Liver (tissue), 9 donors: ENCODE data around the gene PTCD3. TPM values are rescaled to one million over a fixed set of nuclear protein-coding genes. Genes with fewer than 3 reads are reported as not detected.

Experiments
- DNase-seq: peaks from one replicate; pipeline ENCODE4 v3.0.0-alpha.2; 2017; ENCODE audit warnings: low spot score
- H3K27ac ChIP-seq, 2 donors: one replicate each; pipeline ENCODE4 v1.7.0; 2013; ENCODE audit warnings: inconsistent platforms in 2 of 2, low read length in 2 of 2, control low read depth in 1 of 2, low read depth in 1 of 2, mild to moderate bottlenecking in 1 of 2
- H3K27me3 ChIP-seq, 4 donors: one replicate each; pipeline versions ENCODE4 v1.6.1 to v1.7.0; 2013; ENCODE audit warnings: low read length in 3 of 4, inconsistent platforms in 1 of 4, mild to moderate bottlenecking in 1 of 4, moderate library complexity in 1 of 4; ENCODE audit not compliant: control insufficient read depth in 4 of 4, insufficient read depth in 4 of 4
- H3K36me3 ChIP-seq, 4 donors: one replicate each; pipeline versions ENCODE4 v1.6.1 to v1.7.0; 2013; ENCODE audit warnings: low read length in 3 of 4, mild to moderate bottlenecking in 3 of 4, low read depth in 1 of 4, moderate library complexity in 1 of 4; ENCODE audit not compliant: control insufficient read depth in 4 of 4, insufficient read depth in 3 of 4
- H3K4me1 ChIP-seq, 4 donors: one replicate each; pipeline versions ENCODE4 v1.6.1 to v1.7.0; 2013; ENCODE audit warnings: low read length in 3 of 4, mild to moderate bottlenecking in 3 of 4, moderate library complexity in 1 of 4; ENCODE audit not compliant: control insufficient read depth in 4 of 4, insufficient read depth in 4 of 4
- H3K4me3 ChIP-seq, 3 donors: one replicate each; pipeline versions ENCODE4 v1.6.1 to v1.7.0; 2013; ENCODE audit warnings: low read length in 3 of 3, control low read depth in 1 of 3, low read depth in 1 of 3, mild to moderate bottlenecking in 1 of 3
- H3K9ac ChIP-seq, 2 donors: one replicate each; pipeline ENCODE4 v1.7.0; 2013; ENCODE audit warnings: low read length in 2 of 2, mild to moderate bottlenecking in 2 of 2, moderate library complexity in 2 of 2, control low read depth in 1 of 2, low read depth in 1 of 2
- H3K9me3 ChIP-seq, 4 donors: one replicate each; pipeline versions ENCODE4 v1.6.1 to v1.7.0; 2013; ENCODE audit warnings: low read length in 3 of 4; ENCODE audit not compliant: control insufficient read depth in 4 of 4
- CTCF ChIP-seq: fragments of 150-350 bp; IDR thresholded peaks from 2 replicates; pipeline ENCODE4 v1.5.1; 2017; ENCODE audit warnings: improper control_type of control experiment, low read depth, low read length; ENCODE audit not compliant: missing input control
- FOXA2 ChIP-seq: IDR thresholded peaks from 2 replicates; pipeline ENCODE4 v1.6.1; 2016; ENCODE audit warnings: antibody characterized with exemption
- GABPA ChIP-seq, 2 donors: IDR thresholded peaks in 1 of 2; conservative IDR thresholded peaks in 1 of 2; 2 replicates each; pipeline ENCODE4 v1.6.1; 2016; ENCODE audit warnings: antibody characterized with exemption in 2 of 2, mild to moderate bottlenecking in 1 of 2, moderate library complexity in 1 of 2
- HNF4A ChIP-seq, 2 donors: conservative IDR thresholded peaks; 2 replicates each; pipeline ENCODE4 v1.6.1; 2016; ENCODE audit warnings: antibody characterized with exemption in 2 of 2, mild to moderate bottlenecking in 2 of 2
- HNF4G ChIP-seq: IDR thresholded peaks from 2 replicates; pipeline ENCODE4 v1.6.1; 2016; ENCODE audit warnings: antibody characterized with exemption
- MAX ChIP-seq: IDR thresholded peaks from 2 replicates; pipeline ENCODE4 v1.6.1; 2016; ENCODE audit warnings: antibody characterized with exemption
- NR2F2 ChIP-seq: IDR thresholded peaks from 2 replicates; pipeline ENCODE4 v1.6.1; 2016; ENCODE audit warnings: antibody characterized with exemption
- RAD21 ChIP-seq, 2 donors: IDR thresholded peaks; 2 replicates each; pipeline ENCODE4 v1.6.1; 2016; ENCODE audit warnings: antibody characterized with exemption in 2 of 2, mild to moderate bottlenecking in 2 of 2
- REST ChIP-seq: IDR thresholded peaks from 2 replicates; pipeline ENCODE4 v1.6.1; 2016; ENCODE audit warnings: antibody characterized with exemption, mild to moderate bottlenecking
- SP1 ChIP-seq: IDR thresholded peaks from 2 replicates; pipeline ENCODE4 v1.6.1; 2018; ENCODE audit warnings: antibody characterized with exemption, mild to moderate bottlenecking
- TAF1 ChIP-seq: conservative IDR thresholded peaks from 2 replicates; pipeline ENCODE4 v1.6.1; 2016; ENCODE audit warnings: antibody characterized with exemption, mild to moderate bottlenecking
- YY1 ChIP-seq: IDR thresholded peaks from 2 replicates; pipeline ENCODE4 v1.6.1; 2016; ENCODE audit warnings: antibody characterized with exemption, mild to moderate bottlenecking
- ZBTB33 ChIP-seq: IDR thresholded peaks from 2 replicates; pipeline ENCODE4 v1.6.1; 2016; ENCODE audit warnings: antibody characterized with exemption
- WGBS: extraction: QIAGEN DNeasy Blood & Tissue Kit; methylation state at CpG from one replicate; pipeline ENCODE4 v1.1.7; 2013; 5-methylcytosine and 5-hydroxymethylcytosine counted together
- polyA plus RNA-seq, 2 donors: library from polyadenylated mRNA; stranded (reverse) in 1 of 2; unstranded in 1 of 2; fragments of 200-250 nt in 1 of 2; fragments of >200 nt in 1 of 2; fragmentation: Nextera tagmentation in 1 of 2; extraction: Ambion mirVana in 1 of 2; gene quantifications; one replicate each; pipeline versions ENCODE4 v1.2.1 to v1.2.3, GENCODE V29; 2013 to 2015
- total RNA-seq, 2 donors: library from RNA; depleted of rRNA; stranded (reverse); fragments of >200 nt; gene quantifications; one replicate each; pipeline ENCODE4 v1.2.3, GENCODE V29; 2014
- donor health status: healthy.
- donor health status: healthy.
- donor health status: healthy.
- donor health status: healthy.
- donor health status: healthy.

PTCD3 gene
- total and polyA plus RNA-seq, 4 donors, result 25.5 to 74.6 (median 45.2) TPM

- Histone ChIP-seq H3K9ac (no peak overlapping the region), H3K27me3 (no peaks in the 10 kb centered on the region), H3K9me3 (no peaks in the 10 kb centered on the region), H3K36me3 (peaks cover 4 to 29% (median 20%) of the 10 kb centered on the region in 4 donors), H3K27ac (no peak overlapping the region), H3K4me3 (no peak overlapping the region), H3K4me1 (peaks cover 0 to 5% (median 0%) of the 10 kb centered on the region in 4 donors)
- no peak for DNase-seq
- TF ChIP-seq SP1 (no peak), FOXA2 (no peak), HNF4G (no peak), RAD21 (IDR thresholded peaks at IDR 0.05) (no peak), HNF4A (conservative IDR thresholded peaks at IDR 0.05) (no peak), GABPA (IDR thresholded peaks at IDR 0.05 in 1 of 2, conservative IDR thresholded peaks at IDR 0.05 in 1 of 2) (no peak), CTCF (no peak)
Observed at GRCh38 chr2:86176597-86176996, 70.6 kb downstream of the PTCD3 start.

GRCh38 chr2:86185517-86186212 is 79.6 kb downstream of the PTCD3 start:
- WGBS, result 72% methylated on average over 1 of the region's 1 CpG
- Histone ChIP-seq H3K9me3 (no peaks in the 10 kb centered on the region), H3K4me3 (no peak overlapping the region), H3K4me1 (peaks cover 6 to 10% (median 7%) of the 10 kb centered on the region in 4 donors), H3K9ac (peak overlapping the region in 1 of 2 donors; percentile 13), H3K36me3 (peaks cover 0 to 4% (median 2%) of the 10 kb centered on the region in 4 donors), H3K27ac (peak overlapping the region; percentile 12 to 26), H3K27me3 (no peaks in the 10 kb centered on the region)
- TF ChIP-seq RAD21 (IDR thresholded peaks at IDR 0.05), result no peak
- no peak for TF ChIP-seq FOXA2
- TF ChIP-seq TAF1, result no peak
- no peak for TF ChIP-seq ZBTB33
- TF ChIP-seq GABPA (IDR thresholded peaks at IDR 0.05 in 1 of 2, conservative IDR thresholded peaks at IDR 0.05 in 1 of 2), result no peak
- no peak for TF ChIP-seq SP1
- TF ChIP-seq REST, result no peak
- TF ChIP-seq CTCF, result no peak
- no peak for TF ChIP-seq YY1
- no peak for TF ChIP-seq NR2F2
- no peak for TF ChIP-seq MAX
- TF ChIP-seq HNF4G, result no peak
- no peak for DNase-seq
